CD14-positive monocyte (primary cell): ENCODE data around the gene MRPS9. TPM values are rescaled to one million over a fixed set of nuclear protein-coding genes. Genes with fewer than 3 reads are reported as not detected.

Experiments
- DNase-seq, 3 donors: peaks; one replicate each; pipeline ENCODE4 v3.0.0-alpha.2; 2011 to 2022
- H2AFZ ChIP-seq: 2 replicates; pipeline ENCODE4 v1.6.0; 2012; ENCODE audit warnings: mild to moderate bottlenecking, low read depth, low read length, inconsistent platforms; ENCODE audit not compliant: insufficient read depth, poor library complexity, severe bottlenecking
- H3K27ac ChIP-seq, 2 donors: 1 replicate in 1 of 2; 2 replicates in 1 of 2; pipeline ENCODE4 v1.5.1; 2012 to 2013; ENCODE audit warnings: low read length in 2 of 2, control low read depth in 1 of 2, inconsistent platforms in 1 of 2, low read depth in 1 of 2, mild to moderate bottlenecking in 1 of 2
- H3K27me3 ChIP-seq, 2 donors: one replicate each; pipeline versions ENCODE4 v1.6.0 to v1.6.1; 2011 to 2013; ENCODE audit warnings: low read length in 2 of 2; ENCODE audit not compliant: control insufficient read depth in 2 of 2, insufficient read depth in 2 of 2
- H3K36me3 ChIP-seq, 2 donors: replicated peaks in 1 of 2; 1 replicate in 1 of 2; 2 replicates in 1 of 2; pipeline versions ENCODE4 v1.5.1 to v1.6.1; 2012 to 2013; ENCODE audit warnings: low read length in 2 of 2, control low read depth in 1 of 2, inconsistent platforms in 1 of 2, mild to moderate bottlenecking in 1 of 2; ENCODE audit not compliant: insufficient read depth in 2 of 2, control insufficient read depth in 1 of 2
- H3K4me1 ChIP-seq, 2 donors: 1 replicate in 1 of 2; 2 replicates in 1 of 2; pipeline versions ENCODE4 v1.5.1 to v1.6.1; 2012 to 2013; ENCODE audit warnings: low read length in 2 of 2, control low read depth in 1 of 2, inconsistent platforms in 1 of 2, mild to moderate bottlenecking in 1 of 2, moderate library complexity in 1 of 2; ENCODE audit not compliant: insufficient read depth in 2 of 2, control insufficient read depth in 1 of 2
- H3K4me2 ChIP-seq: replicated peaks from 2 replicates; pipeline ENCODE3; 2012; ENCODE audit warnings: low read length, moderate library complexity, mild to moderate bottlenecking; ENCODE audit not compliant: poor library complexity, severe bottlenecking; ENCODE audit errors: extremely low read depth
- H3K4me3 ChIP-seq, 3 experiments: fragments of 200-600 bp in 1 of 3; sonication (generic) in 1 of 3; replicated peaks in 1 of 3; 1 replicate in 2 of 3; 2 replicates in 1 of 3; pipeline ENCODE4 v1.5.1; 2011 to 2013; ENCODE audit warnings: low read length in 3 of 3, mild to moderate bottlenecking in 3 of 3, control low read depth in 2 of 3, low read depth in 2 of 3, inconsistent platforms in 1 of 3, moderate library complexity in 1 of 3
- H3K79me2 ChIP-seq: 2 replicates; pipeline ENCODE4 v1.6.0; 2012; ENCODE audit warnings: mild to moderate bottlenecking, control low read depth, inconsistent platforms, low read length, moderate library complexity; ENCODE audit not compliant: insufficient read depth
- H3K9ac ChIP-seq: 2 replicates; pipeline ENCODE4 v1.6.0; 2017; ENCODE audit warnings: low read length, mild to moderate bottlenecking; ENCODE audit not compliant: insufficient read depth, poor library complexity, severe bottlenecking
- H3K9me3 ChIP-seq, 2 donors: replicated peaks in 1 of 2; 1 replicate in 1 of 2; 2 replicates in 1 of 2; pipeline versions ENCODE4 v1.5.1 to v1.6.1; 2012 to 2013; ENCODE audit warnings: low read length in 2 of 2, control low read depth in 1 of 2; ENCODE audit not compliant: control insufficient read depth in 1 of 2, insufficient read depth in 1 of 2
- H4K20me1 ChIP-seq: 2 replicates; pipeline ENCODE4 v1.6.0; 2012; ENCODE audit warnings: mild to moderate bottlenecking, low read length, control low read depth, moderate library complexity; ENCODE audit not compliant: insufficient read depth
- H3K27ac Mint-ChIP-seq, 7 donors: one replicate each; pipeline ENCODE4 v1.8.0; 2020; ENCODE audit warnings: mild to moderate bottlenecking in 7 of 7, mixed read lengths in 7 of 7, moderate library complexity in 6 of 7, inconsistent platforms in 2 of 7
- H3K27me3 Mint-ChIP-seq, 3 donors: one replicate each; pipeline ENCODE4 v1.8.0; 2021 to 2022; ENCODE audit warnings: low read depth in 3 of 3, mild to moderate bottlenecking in 3 of 3, mixed read lengths in 3 of 3, moderate library complexity in 3 of 3, inconsistent platforms in 1 of 3
- H3K36me3 Mint-ChIP-seq, 2 donors: one replicate each; pipeline ENCODE4 v1.8.0; 2020; ENCODE audit warnings: mixed read lengths in 2 of 2, inconsistent platforms in 1 of 2, mild to moderate bottlenecking in 1 of 2
- H3K4me1 Mint-ChIP-seq: one replicate; pipeline ENCODE4 v1.8.0; 2020; ENCODE audit warnings: mild to moderate bottlenecking, mixed read lengths
- H3K4me3 Mint-ChIP-seq, 2 donors: one replicate each; pipeline ENCODE4 v1.8.0; 2020; ENCODE audit warnings: mild to moderate bottlenecking in 2 of 2, mixed read lengths in 2 of 2, moderate library complexity in 1 of 2
- H3K9me3 Mint-ChIP-seq, 7 donors: one replicate each; pipeline ENCODE4 v1.8.0; 2020 to 2022; ENCODE audit warnings: mixed read lengths in 7 of 7, mild to moderate bottlenecking in 6 of 7, moderate library complexity in 6 of 7, inconsistent platforms in 2 of 7
- CTCF ChIP-seq: fragments of 200-600 bp; IDR thresholded peaks from one replicate; pipeline ENCODE4 v1.8.0; 2022; ENCODE audit warnings: antibody characterized with exemption, mild to moderate bottlenecking
- WGBS: methylation state at CpG from one replicate; pipeline ENCODE4 v1.1.5; 2013; ENCODE audit warnings: missing lambda C conversion rate; ENCODE audit not compliant: insufficient coverage; 5-methylcytosine and 5-hydroxymethylcytosine counted together
- intact Hi-C, 2 donors: fragments of 100-400 bp; cut with micrococcal nuclease; formaldehyde crosslinking; loops; one replicate each; pipeline versions ENCODE4 v1.15.0 to v1.15.1; 2023
- polyA plus RNA-seq, 3 donors: library from polyadenylated mRNA; depleted of rRNA in 1 of 3; unstranded in 2 of 3; stranded (reverse) in 1 of 3; fragments of 300-500 nt in 2 of 3; fragments of >200 nt in 1 of 3; fragmentation: Illumina TruSeq in 2 of 3; gene quantifications; 1 replicate in 2 of 3; 2 replicates in 1 of 3; pipeline ENCODE4 v1.2.3, GENCODE V29; 2012 to 2021

Gene MRPS9
- polyA plus RNA-seq, 3 donors, result 9.9 to 12.5 (median 11.6) TPM

- Mint-ChIP-seq H3K9me3 (peaks cover 0 to 2% (median 0%) of the 10 kb centered on the region in 7 donors), H3K27ac (no peak overlapping the region), H3K4me3 (no peak overlapping the region), H3K27me3 (no peaks in the 10 kb centered on the region), H3K4me1 (no peaks in the 10 kb centered on the region), H3K36me3 (peaks cover 22 to 33% of the 10 kb centered on the region in 2 donors)
- 100% methylated on average over 2 of the region's 3 CpGs for WGBS
- no peak overlapping the region for H3K9ac ChIP-seq
- H3K79me2 ChIP-seq, result no peaks in the 10 kb centered on the region
- H3K9me3 ChIP-seq, result no peaks in the 10 kb centered on the region
- H3K27ac ChIP-seq, result no peak overlapping the region
- intact Hi-C loops, result no loop called here
- H4K20me1 ChIP-seq, result no peaks in the 10 kb centered on the region
- no peak for TF ChIP-seq CTCF
- no peak for DNase-seq
- H3K4me1 ChIP-seq, result no peaks in the 10 kb centered on the region
- H3K4me2 ChIP-seq, result no peak overlapping the region
- no peak overlapping the region for H3K4me3 ChIP-seq
- no peak overlapping the region for H2AFZ ChIP-seq
- no peaks in the 10 kb centered on the region for H3K36me3 ChIP-seq
- no peaks in the 10 kb centered on the region for H3K27me3 ChIP-seq
Measured at GRCh38 chr2:105061560-105061959, 23.7 kb downstream of the MRPS9 start.

GRCh38 chr2:105062158-105062557 lies 24.3 kb downstream of the MRPS9 start:
- peaks cover 0 to 2% (median 0%) of the 10 kb centered on the region in 7 donors for H3K9me3 Mint-ChIP-seq
- Histone ChIP-seq H3K79me2 (no peaks in the 10 kb centered on the region), H3K4me2 (no peak overlapping the region), H3K36me3 (no peaks in the 10 kb centered on the region), H3K4me1 (no peaks in the 10 kb centered on the region), H3K27ac (no peak overlapping the region), H2AFZ (no peak overlapping the region), H3K9ac (no peak overlapping the region), H3K9me3 (no peaks in the 10 kb centered on the region), H4K20me1 (no peaks in the 10 kb centered on the region), H3K27me3 (no peaks in the 10 kb centered on the region), H3K4me3 (no peak overlapping the region)
- H3K27me3 Mint-ChIP-seq, result no peaks in the 10 kb centered on the region
- H3K4me1 Mint-ChIP-seq, result no peaks in the 10 kb centered on the region
- peaks cover 22 to 33% of the 10 kb centered on the region in 2 donors for H3K36me3 Mint-ChIP-seq
- no peak for DNase-seq
- WGBS, result no CpG with 5 or more reads among the region's 5 CpGs
- intact Hi-C loops, result no loop called here
- no peak overlapping the region for H3K4me3 Mint-ChIP-seq
- TF ChIP-seq CTCF, result no peak
- H3K27ac Mint-ChIP-seq, result peak overlapping the region in 1 of 7 donors; percentile 52
